LoVo (cell line): ENCODE results near the gene PCDH12.
A peak's percentile ranks its signal among the peaks of the same experiment; 100 is the strongest.
"Not testable (repeated sequence)": the region's sequence is repeated elsewhere in the genome, so short reads cannot be mapped to it uniquely, and the experiment has no call there.

Experiments used
- DNase-seq: peaks from one replicate; pipeline ENCODE4 v3.0.0-alpha.2; 2016; ENCODE audit warnings: low spot score

The PCDH12 gene

DNA sequence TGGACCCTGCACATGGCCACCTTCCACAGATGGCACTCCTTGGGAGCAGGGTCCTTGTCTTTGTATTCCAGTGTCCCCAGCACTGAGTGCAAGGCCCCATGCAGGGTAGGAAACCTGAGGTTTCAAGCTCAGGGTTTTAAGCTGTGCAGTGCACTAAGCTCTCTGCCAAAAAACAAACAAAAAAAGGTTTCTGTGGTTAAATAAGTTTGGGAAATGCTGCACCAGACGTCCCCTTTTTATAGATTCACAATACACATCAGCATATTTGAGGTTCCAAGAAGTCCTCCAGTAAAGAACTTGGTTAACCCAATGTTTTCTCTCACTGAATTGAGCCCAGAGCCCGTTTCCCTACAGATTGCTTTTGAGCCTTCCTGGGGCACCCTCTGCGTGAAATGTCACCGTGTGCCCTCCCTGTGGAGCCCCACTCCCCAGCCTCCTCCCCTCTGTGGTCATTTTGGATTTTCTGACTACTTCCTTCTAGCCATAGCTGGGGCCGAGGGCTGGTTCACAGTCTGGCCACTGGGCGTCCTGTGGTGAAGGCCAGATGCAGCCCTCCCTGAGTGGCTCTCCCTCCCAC is 17.2 kb downstream of the PCDH12 start:
- no peak for DNase-seq

DNA sequence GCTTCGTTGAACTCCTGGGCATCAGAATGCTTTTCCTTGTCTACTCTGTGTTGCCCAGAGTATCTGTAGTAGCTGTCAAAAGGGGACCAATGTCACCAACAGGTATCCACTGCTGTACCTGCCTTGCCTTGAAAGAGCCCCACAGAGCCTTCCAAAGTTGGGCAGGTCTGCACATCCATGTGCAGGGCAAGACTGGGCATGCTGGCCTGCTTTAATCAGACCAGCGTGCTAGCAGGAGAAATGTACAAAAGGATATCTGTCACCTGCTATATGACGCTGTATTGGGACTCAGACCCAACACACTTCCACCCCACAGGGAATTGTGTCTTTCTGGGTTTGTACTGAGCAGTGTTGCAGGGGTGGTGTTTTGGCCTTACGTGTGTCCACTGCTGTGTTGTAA is 22.5 kb downstream of the PCDH12 start:
- DNase-seq = no peak

DNA sequence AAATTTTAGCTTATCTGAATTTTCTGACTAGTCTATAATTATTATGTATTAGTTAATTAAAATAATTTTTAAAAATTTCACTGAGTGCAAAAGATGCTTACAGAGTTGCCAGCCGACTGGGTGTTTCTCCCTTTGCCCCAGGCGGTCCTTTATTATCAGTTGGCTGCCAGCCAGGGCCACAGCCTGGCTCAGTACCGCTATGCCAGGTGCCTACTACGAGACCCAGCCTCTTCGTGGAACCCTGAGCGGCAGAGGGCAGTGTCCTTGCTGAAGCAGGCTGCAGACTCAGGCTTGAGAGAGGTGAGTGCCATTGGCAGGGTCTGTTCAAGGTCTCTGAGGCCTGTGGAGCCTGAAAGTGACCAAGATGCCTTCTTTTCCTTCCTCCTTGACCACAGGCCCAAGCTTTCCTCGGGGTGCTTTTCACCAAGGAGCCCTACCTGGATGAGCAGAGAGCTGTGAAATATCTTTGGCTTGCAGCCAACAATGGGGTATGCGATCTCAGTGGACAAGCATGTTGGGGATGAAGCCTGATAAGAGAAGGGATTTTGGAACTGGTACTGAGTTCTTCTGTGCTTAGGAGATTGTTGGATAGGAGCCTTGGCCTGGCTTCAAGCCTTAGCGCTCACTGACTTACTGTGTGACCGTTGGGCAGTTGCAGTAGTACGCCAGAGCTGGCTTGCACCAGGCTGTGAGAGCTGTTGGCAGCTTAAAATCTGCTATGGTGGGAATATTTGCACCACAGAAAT is 23.7 kb downstream of the PCDH12 start:
- DNase-seq = no peak

DNA sequence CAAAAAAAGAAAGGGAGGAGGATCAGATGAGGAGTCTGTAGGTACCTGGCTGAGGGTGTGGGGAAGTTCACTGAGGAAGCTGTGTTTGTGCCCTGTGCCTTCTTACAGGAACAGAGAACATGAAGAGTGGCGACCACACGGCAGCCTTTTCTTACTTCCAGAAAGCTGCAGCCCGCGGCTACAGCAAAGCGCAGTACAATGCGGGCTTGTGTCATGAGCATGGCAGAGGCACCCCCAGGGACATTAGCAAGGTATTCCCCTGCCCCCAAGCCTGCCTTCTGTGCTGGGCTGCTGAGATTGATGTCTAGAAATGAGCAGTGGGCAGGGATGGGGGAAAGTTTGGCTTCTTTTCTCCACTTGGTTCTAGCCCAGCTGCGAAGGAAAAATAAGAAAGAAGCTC is 24.9 kb downstream of the PCDH12 start:
- DNase-seq = no peak

DNA sequence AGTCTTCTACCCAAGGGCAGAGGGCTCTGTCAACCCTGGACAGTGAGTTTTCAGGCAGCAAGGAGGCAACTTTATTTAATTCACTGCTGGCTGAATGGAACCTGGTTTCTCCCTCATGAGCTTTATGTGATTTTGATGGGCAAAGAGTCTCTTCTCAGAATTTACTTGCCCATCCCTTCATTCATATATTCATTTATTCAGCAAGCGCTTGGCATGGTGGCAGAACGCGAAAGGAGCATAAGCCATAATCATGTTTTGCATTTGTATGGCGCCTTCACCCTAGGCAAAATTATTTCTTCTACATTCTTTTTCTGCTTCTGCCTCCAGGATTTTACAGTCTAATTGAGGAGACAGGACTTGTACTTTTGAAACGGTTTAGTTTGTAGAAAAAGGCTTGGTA is 26.3 kb downstream of the PCDH12 start:
- no peak for DNase-seq

DNA sequence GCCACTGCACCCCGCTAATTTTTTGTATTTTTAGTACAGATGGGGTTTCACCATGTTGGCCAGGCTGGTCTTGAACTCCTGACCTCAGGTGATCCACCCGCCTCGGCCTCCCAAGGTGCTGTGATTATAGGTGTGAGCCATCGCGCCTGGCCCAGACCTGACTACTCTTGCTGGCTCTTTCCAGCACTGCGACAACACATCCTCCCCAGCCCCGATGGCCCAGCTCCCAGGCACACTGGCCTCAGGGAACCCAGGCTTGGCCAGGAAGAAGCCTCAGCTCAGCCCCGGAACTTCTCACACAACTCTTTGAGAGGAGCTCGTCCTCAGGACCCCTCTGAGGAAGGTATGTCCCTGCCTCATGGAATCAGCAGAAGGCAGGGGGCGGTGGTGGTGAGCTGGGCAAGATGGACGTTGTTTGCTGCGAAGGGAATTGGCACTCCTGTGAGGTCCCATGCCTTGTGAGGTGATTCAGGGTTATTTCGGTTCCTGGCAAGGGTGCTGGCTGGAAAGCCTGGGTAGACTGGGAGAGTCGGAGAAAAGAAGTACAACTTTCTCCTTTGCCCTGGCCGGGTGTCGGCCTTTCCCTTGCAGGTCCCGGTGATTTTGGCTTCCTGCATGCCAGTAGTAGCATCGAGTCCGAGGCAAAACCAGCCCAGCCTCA is 28.5 kb downstream of the PCDH12 start:
- no peak for DNase-seq

DNA sequence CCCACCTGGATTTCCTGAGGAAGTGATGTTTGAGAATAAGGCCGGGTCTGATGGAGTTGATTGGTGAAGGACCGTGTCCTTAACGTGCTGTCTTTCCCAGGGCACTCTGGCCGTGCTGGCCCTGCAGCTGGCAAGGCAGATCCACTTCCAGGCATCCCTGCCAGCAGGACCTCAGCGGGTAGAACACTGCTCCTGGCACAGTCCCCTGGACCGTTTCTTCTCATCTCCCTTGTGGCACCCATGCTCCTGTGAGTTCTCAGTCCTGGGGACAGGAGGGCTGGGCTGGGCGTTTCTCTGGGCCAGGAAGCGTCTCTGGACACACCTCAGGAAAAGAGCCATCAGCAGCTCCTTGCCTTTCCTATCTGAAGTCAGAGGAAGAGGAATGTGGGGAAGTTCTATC is 30.0 kb downstream of the PCDH12 start:
- no peak for DNase-seq

DNA sequence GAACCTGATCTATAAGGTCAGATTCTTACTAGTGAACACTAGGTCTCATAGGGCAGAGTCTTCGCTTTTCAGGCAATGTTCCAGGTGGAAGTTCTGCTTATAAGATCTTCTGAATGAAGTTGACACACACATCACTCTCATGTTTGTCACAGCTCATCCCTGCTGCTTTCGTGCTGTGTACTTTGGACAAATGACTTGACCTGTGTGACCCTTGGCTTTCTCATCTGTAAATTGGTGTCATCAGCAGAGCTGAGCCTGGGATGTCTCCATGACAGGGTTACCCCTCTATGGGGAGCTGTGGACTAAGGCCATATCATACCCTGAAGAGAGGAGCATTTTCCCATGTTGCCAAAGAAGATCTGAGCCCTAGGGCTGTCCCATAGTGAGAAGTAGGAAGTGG is 31.6 kb downstream of the PCDH12 start:
- DNase-seq = no peak

DNA sequence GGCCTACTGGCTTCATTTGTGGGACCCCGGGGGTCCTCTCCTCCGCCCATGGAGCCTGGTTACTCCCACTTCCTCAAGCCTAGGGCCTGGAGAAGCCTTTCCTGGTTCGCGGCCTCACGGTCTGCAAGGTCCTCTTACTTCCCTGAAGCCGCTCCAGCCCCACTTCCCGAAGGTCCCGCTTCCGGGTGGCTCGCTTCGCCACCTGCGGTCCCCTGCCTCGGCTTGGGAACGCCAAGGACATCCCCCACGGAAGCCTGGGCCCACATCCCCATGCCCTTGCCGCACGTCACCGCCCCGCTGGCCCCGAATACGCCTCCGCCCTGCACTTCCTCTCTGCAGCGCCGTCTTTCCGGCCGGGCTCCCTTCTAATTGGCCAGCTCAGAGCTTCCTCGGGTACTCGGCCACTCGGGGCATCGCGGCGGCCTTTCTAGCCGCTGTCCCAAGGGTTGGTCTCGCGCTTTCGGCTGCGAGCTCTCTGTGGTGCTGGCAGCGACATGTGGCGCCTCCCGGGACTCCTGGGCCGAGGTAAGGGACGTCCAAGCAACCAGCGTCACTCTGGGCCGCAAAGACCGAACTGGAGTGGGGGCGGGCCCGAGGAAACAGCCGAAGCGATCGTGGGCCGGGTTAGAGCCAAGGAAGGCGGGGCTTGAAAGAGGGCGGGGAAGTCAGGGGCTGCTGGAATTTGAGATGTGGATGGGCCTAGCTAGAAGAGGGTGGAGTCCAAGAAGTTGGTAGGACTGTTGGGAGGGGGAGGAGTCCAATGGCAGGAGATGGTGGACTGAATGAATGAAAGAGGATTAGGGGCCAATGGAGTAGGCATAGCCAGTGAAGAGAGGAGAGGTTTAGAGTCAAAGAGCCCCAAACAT is 34.3 kb downstream of the PCDH12 start, which contains the start of gene DELE1:
DELE1 (plus strand) TSS at position 424 of the 866 bp plus-strand sequence; CDS start at position 495, 71 bp downstream.
- DNase-seq = peak; percentile 97

DNA sequence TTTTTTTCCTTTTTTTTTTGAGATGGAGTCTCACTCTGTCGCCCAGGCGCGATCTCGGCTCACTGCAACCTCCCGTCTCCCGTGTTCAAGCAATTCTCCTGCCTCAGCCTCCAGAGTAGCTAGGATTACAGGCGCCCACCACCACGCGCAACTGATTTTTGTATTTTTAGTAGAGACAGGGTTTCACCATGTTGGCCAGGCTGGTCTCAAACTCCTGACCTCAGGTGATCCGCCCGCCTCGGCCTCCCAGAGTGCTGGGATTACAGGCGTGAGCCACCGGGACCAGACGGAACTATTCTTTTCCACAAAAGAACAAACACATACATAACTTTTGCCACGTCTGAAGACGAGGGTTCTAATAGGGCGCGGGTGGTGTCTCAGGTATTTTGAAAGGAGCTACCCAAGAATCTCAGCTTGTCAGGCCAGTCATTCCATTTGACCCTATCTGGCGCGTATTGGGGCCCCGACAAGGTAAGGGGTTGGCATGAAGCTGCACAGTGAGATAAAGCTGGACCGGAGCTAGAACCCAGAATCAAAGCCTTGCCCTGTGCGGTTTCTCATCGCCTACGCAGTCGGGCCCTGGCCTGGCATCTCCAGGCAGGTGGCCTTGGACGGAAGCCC is 35.1 kb downstream of the PCDH12 start:
- not testable (repeated sequence) for DNase-seq

DNA sequence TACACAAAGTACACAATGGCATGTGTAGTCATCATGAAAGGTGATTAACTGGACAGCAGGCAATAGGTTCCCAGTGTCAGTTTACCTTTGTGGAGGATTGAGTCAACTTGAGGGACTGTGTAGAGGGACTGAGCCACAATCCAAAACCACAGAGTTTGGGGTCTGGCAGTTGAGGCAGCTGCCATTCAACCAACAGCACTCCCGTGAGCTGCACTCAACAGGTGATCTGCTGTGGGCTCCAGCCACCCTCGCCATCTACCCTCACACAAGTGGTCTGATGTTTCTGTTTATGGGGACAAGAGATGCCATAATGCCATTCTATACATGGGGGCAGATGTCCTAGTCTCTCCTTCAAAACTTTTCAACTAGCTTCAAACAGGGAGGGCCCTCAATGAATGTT is 37.2 kb downstream of the PCDH12 start:
- no peak for DNase-seq

DNA sequence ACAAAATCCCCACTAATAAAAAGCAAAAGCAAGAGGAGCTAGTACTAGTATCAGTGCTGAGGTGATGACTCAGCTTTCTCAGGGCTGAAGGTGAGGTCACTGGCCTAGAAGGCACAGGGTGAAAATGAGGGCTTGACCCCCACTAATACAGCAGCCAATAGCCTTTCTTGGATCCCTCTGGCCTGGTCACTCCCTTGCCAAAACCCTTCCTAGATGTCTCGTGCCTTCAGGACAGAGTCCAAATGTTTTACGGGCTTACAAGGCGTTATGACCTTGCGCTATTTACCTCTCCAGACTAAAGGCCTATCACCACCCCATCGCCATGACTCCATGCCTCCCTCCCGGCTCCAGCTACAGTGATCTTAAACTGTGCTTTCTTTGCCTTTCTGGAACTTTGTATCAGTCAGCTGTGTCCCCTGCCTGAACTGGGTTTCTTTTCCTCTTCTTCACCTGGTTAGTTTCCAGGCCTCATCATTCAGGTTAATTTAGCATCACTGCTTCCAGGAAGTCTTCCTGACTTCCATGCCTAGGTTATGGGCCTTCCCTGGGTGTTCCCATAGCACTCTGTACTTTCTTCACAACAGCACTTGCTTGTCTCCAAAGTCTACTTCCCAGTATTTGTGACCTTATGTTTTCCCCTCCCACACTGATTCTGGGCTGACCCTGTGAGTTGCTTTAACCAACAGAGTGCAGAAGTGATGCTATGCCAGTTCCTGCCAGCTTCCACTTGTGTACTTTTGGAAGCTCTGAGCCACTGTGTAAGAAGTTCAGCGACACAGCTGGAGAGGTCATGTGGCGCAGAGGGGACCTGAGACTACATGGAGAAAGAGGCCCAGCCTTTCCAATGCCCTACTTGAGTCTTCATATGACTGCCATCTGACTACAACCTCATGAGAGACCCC is 38.5 kb downstream of the PCDH12 start:
- DNase-seq = no peak

DNA sequence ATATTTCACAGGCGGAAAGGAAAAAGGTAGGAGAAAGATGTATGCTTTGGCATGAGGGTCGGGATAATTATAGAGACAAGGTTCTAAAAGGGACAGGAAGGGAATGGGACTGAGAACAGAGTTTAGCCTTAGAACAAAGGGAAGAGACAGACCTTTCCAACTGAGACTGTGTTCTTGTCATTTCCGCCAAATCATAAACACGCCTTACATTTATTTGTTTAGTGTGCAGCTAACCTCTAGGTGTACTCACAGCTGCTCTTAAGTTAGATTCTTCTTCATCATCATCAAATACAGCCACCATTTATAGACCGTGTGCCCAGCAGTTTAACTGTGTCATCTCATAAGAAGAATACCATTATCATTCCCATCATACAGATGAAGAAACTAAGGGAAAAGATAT is 40.2 kb downstream of the PCDH12 start:
- DNase-seq = no peak

DNA sequence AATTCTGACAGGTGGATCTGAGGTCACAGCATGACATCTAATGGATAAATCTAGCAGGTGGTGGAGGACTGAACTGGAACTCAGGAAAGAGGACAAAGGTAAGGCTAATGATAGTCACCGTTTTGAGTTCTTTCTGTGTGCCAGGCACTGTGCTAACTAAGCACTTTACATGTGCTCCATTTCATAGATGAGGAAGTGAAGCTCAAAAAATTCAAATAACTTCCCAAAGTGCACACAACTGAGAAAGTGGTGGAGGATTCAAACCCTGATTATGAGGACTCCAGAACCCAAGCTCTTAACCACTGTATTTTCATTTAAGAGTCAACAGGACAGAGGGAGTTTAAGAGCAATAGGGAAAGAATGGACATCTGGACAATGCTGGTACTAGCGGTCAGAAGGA is 41.5 kb downstream of the PCDH12 start:
- DNase-seq = no peak

DNA sequence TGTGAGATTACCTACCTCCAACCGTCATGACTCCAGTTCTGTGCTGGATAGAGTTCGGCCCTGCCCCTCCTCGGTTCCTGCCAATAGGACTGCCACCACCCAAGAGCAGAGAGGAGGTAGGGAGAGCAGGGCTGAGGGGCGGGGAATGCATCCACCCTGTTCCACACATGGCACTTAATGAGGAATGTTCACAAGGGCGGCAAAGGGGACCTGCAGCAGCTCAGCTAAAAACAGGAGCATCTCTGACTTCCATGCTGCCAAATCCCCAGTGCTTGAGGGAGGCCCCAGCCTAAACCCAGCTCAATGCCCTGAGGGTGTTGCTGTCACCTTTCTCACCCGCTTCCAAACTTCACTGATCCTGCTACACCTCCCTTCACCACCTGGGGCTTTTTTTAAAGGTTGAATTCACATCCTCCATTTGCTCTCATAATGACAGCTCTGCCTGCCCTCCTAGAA is 42.1 kb downstream of the PCDH12 start:
- no peak for DNase-seq

DNA sequence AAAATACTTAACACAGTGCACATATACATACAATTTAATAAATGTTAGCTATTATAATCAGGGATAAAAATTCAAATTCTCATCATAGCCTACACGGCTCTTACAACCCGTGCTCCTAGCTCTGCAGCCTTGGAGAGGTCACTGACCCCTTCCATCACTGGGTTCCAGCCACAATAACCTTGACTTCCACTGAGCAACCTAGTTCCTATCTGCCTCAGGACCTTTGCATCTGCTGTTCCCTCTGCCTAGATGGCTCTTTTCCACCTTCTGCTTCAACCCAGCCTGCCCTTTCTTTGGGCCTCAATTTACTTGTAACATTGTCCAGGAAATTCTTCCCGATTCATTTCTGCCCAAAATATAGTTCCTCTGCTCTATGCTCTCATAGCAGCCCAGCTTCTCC is 43.2 kb downstream of the PCDH12 start:
- no peak for DNase-seq

DNA sequence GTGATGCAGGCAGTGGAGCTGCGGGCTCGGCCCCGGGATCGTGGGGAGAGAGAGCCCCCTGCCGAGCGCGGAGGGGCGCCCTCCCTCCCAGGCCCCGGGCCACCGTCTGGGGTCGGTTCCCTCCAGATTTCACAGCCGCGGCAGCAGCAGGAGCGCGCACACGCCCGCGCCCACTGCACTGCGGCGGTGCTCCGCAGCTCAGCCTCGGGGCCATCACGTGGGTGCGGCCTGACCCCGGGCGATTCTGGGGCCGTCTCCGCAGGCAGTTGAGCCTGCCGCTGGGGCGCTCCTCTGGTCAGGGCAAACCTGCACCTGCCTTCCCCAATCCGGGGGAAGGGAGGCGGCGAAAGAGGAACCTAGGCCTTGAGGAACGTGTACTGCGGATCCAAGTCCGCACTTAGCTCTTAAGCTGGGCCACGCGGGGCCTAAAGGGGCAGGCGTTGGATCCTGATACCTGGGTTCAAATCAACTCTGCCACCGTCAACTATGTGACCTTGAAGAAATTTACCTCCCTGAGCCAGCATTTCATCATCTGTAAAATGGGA is 43.7 kb downstream of the PCDH12 start:
- no peak for DNase-seq

DNA sequence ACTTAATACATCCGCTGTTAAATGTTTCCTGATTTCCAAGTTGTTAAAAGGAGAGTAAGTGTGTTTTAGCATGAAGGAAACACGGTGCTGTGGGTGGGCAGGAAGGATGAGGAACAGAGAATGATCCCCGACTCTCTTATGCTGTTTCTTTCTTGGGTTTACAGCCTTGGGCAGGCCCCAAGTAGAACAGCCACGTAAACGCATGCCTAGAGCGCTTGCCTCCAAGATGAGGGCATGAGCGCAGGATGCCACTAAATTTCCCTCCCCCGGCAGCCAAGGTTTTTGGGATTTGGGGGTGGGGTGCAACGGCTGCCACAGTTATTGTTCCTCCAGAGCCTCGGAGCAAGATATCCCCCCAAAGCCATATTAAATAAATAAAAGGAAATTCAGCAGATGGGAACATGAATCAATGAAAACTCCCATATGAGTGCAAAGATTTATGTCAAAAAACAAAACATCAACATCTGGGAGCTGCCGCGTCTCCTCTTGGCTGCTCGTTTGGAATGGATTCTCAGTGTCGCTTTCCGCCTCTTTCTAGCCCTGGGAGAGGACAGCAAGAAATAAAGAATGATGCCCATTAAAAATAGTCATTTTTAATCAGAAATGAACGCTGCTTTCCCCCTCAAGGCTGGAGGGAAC is 44.3 kb downstream of the PCDH12 start:
- no peak for DNase-seq

DNA sequence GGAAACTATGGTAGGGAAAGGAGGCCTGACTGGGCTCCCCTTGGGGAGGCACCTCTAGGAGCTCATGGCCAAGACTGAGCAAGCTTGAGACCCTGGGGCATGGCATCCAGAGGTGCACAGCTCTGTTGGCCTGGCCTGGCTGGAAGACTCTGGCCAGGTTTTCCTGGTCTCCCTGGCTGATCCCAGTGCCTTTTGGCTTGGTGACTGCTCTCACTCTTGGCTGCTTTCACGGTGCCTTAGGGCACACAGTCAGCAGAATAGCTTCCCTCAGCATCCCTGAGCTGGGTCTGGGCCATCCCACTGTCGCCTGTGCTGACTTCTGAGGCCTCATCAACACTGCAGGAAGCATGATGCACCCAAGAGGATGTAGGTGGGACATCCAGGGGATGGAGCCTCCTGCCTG is 47.7 kb downstream of the PCDH12 start:
- no peak for DNase-seq

DNA sequence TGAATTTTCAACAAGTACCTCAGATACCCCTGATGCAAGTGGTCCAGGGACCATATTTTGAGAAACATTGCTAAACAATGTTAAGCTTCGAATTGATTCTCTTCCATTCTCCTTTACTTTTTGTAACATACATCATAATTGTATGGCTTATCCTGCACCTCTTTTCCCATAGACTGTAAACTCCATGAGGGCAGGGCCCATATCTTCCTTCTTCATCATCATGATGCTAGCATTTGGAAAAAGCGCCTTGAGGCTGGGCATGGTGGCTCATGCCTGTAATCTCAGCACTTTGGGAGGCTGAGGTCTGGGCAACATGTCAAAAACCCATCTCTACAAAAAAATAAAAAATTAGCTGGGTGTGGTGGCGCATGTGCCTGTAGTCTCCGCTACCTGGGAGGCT is 48.8 kb downstream of the PCDH12 start:
- DNase-seq = no peak
